ENCODE data around the gene CSTF2.

The CSTF2 gene

GRCh38 chrX:100871594-100872560 is 51.7 kb downstream of the CSTF2 start:
- no peak for DNase-seq

GRCh38 chrX:100874325-100874724 is 54.1 kb downstream of the CSTF2 start, which contains the start of gene NOX1:
NOX1 (minus strand) TSS chrX:100874359; CDS start chrX:100874139, 220 bp downstream.
- DNase-seq = no peak

GRCh38 chrX:100880368-100880767 is 60.2 kb downstream of the CSTF2 start:
- DNase-seq = no peak

GRCh38 chrX:100883654-100884053 is 63.5 kb downstream of the CSTF2 start:
- DNase-seq = no peak
